GM23248 (cell line): ENCODE data around the gene MPPED1. TPM values are rescaled to one million over a fixed set of nuclear protein-coding genes. Genes with fewer than 3 reads are reported as not detected.

Source experiments
- DNase-seq: peaks from one replicate; pipeline ENCODE4 v3.0.0-alpha.2; 2015
- H2AFZ ChIP-seq: fragments of 200-600 bp; sonication (generic); 2 replicates; pipeline ENCODE4 v1.6.1; 2016; ENCODE audit warnings: antibody characterized with exemption
- H3F3A ChIP-seq: fragments of 200-600 bp; sonication (generic); 2 replicates; pipeline ENCODE4 v1.6.1; 2016; ENCODE audit warnings: mild to moderate bottlenecking, antibody characterized with exemption, mixed run types; ENCODE audit not compliant: insufficient read depth
- H3K27ac ChIP-seq: fragments of 200-600 bp; sonication (generic); 2 replicates; pipeline ENCODE4 v1.5.1; 2016; ENCODE audit warnings: mild to moderate bottlenecking
- H3K27me3 ChIP-seq: fragments of 200-600 bp; sonication (generic); replicated peaks from 2 replicates; pipeline ENCODE4 v1.6.1; 2016; ENCODE audit warnings: mild to moderate bottlenecking; ENCODE audit not compliant: insufficient read depth
- H3K36me3 ChIP-seq: fragments of 200-600 bp; sonication (generic); 2 replicates; pipeline ENCODE4 v1.6.1; 2016; ENCODE audit warnings: low read depth, mild to moderate bottlenecking
- H3K4me1 ChIP-seq: fragments of 200-600 bp; sonication (generic); 2 replicates; pipeline ENCODE4 v1.6.1; 2016; ENCODE audit warnings: mild to moderate bottlenecking; ENCODE audit not compliant: insufficient read depth
- H3K4me2 ChIP-seq: fragments of 200-600 bp; sonication (generic); one replicate; pipeline ENCODE4 v1.6.1; 2016; ENCODE audit warnings: mild to moderate bottlenecking; ENCODE audit not compliant: unreplicated experiment
- H3K4me3 ChIP-seq: fragments of 200-600 bp; sonication (generic); 2 replicates; pipeline ENCODE4 v1.5.1; 2016; ENCODE audit warnings: mild to moderate bottlenecking
- H3K79me2 ChIP-seq: fragments of 200-600 bp; sonication (generic); 2 replicates; pipeline ENCODE4 v1.6.1; 2016; ENCODE audit warnings: mild to moderate bottlenecking; ENCODE audit not compliant: insufficient read depth
- H3K9ac ChIP-seq: fragments of 200-600 bp; sonication (generic); 2 replicates; pipeline ENCODE4 v1.6.1; 2016; ENCODE audit warnings: mild to moderate bottlenecking
- H3K9me2 ChIP-seq: fragments of 200-600 bp; sonication (generic); 2 replicates; pipeline ENCODE4 v1.6.1; 2016; ENCODE audit warnings: mixed run types, mild to moderate bottlenecking, moderate library complexity; ENCODE audit not compliant: insufficient read depth
- H3K9me3 ChIP-seq: fragments of 200-600 bp; sonication (generic); one replicate; pipeline ENCODE4 v1.6.1; 2017; ENCODE audit warnings: low read depth
- H4K20me1 ChIP-seq: fragments of 200-600 bp; sonication (generic); 2 replicates; pipeline ENCODE4 v1.6.0; 2016; ENCODE audit not compliant: insufficient read depth
- EZH2 ChIP-seq: fragments of 200-600 bp; sonication (generic); IDR thresholded peaks from 2 replicates; pipeline ENCODE4 v1.6.1; 2018; ENCODE audit warnings: antibody characterized with exemption, mild to moderate bottlenecking; ENCODE audit not compliant: insufficient read depth, poor library complexity, severe bottlenecking
- EZH2phosphoT487 ChIP-seq: fragments of 200-600 bp; sonication (generic); IDR thresholded peaks from 2 replicates; pipeline ENCODE4 v1.6.1; 2018; ENCODE audit warnings: antibody characterized with exemption, moderate library complexity, mild to moderate bottlenecking, low read depth; ENCODE audit not compliant: insufficient read depth
- WGBS, 2 experiments: methylation state at CpG; one replicate each; pipeline ENCODE4 v1.1.6; 2015 to 2017; ENCODE audit warnings: low lambda C conversion rate in 2 of 2, low coverage in 1 of 2; ENCODE audit errors: missing lambda C conversion rate in 2 of 2; 5-methylcytosine and 5-hydroxymethylcytosine counted together
- in situ Hi-C: fragments of 300-500 bp; cut with MboI; formaldehyde crosslinking; loops from 2 replicates; pipeline ENCODE4 v1.15.0; 2020
- polyA plus RNA-seq: library from polyadenylated mRNA; unstranded; fragments of >200 nt; fragmentation: Nextera tagmentation; extraction: Ambion mirVana; gene quantifications from 2 replicates; pipeline ENCODE4 v1.2.1, GENCODE V29; 2016
- total RNA-seq: library from RNA; depleted of rRNA; stranded (reverse); fragments of >200 nt; shearing (Covaris generic); gene quantifications from 2 replicates; pipeline ENCODE4 v1.2.3, GENCODE V29; 2014

Gene MPPED1
- total and polyA plus RNA-seq, 2 experiments from 2014 or later: not detected

DNA sequence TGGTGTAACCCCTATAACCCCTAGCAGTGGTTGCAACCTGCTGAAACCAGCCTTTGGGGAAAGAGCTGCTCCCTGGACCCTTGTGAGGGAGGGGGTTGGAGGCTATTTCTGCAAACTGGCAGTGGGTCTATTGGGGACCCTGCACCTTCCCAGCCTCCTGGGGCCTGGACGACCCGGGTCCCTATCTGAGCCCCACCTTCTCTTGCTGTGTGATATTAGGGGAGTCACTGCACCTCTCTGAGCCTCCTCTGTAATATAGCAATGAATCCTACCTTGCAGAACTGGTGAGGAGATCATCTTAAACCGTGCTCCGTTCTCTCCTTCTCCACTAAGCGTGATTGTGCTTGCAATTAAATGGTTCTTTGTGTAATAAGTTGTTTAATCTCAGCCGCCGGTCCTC, 24.0 kb upstream of the MPPED1 start:
- 33 to 37% methylated on average over 7 of the region's 7 CpGs for WGBS, 2 experiments
- Histone ChIP-seq H3F3A (no peaks in the 10 kb centered on the region), H3K4me2 (no peak overlapping the region), H3K9ac (no peak overlapping the region), H3K27ac (no peak overlapping the region), H3K9me3 (no peaks in the 10 kb centered on the region), H4K20me1 (no peaks in the 10 kb centered on the region), H2AFZ (no peak overlapping the region), H3K36me3 (no peaks in the 10 kb centered on the region), H3K4me1 (no peaks in the 10 kb centered on the region), H3K4me3 (no peak overlapping the region), H3K9me2 (no peaks in the 10 kb centered on the region), H3K27me3 (peaks cover 39% of the 10 kb centered on the region), H3K79me2 (no peaks in the 10 kb centered on the region)
- DNase-seq: no peak
- in situ Hi-C loops: no loop called here
- no peak for TF ChIP-seq EZH2phosphoT487
- TF ChIP-seq EZH2: no peak

DNA sequence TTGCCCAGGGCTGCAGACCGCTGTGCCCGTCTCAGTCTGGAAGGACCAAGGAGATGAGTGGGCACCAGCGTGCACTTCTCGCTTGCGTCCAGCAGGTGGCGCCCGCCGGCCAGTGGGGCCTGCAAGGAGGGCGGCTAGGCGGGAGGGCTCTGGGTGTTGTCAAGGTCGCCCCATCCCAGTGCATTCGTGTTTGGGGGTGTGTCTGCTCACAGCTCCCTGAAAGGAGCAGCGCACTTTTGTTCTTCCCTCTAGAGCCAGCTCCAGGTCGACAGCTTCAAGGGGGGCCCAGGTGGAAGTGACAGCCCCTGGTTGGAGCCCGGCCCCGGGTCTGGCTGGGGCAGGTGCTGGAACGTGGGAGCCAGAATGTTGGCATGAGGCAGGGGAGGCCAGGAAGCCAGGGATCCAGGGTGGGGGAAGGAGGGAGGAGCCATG, 23.4 kb upstream of the MPPED1 start:
- TF ChIP-seq EZH2phosphoT487 (no peak), EZH2 (no peak)
- Histone ChIP-seq H3K4me3 (no peak overlapping the region), H3K79me2 (no peaks in the 10 kb centered on the region), H3K4me2 (no peak overlapping the region), H3K27ac (no peak overlapping the region), H3F3A (no peaks in the 10 kb centered on the region), H2AFZ (no peak overlapping the region), H3K9me2 (no peaks in the 10 kb centered on the region), H3K9me3 (no peaks in the 10 kb centered on the region), H3K27me3 (peaks cover 33% of the 10 kb centered on the region), H3K36me3 (no peaks in the 10 kb centered on the region), H3K9ac (no peak overlapping the region), H4K20me1 (no peaks in the 10 kb centered on the region), H3K4me1 (no peaks in the 10 kb centered on the region)
- WGBS, 2 experiments: 2 to 4% methylated on average over 16 to 17 of the region's 17 CpGs
- in situ Hi-C loops: no loop called here
- peak; percentile 69 for DNase-seq

DNA sequence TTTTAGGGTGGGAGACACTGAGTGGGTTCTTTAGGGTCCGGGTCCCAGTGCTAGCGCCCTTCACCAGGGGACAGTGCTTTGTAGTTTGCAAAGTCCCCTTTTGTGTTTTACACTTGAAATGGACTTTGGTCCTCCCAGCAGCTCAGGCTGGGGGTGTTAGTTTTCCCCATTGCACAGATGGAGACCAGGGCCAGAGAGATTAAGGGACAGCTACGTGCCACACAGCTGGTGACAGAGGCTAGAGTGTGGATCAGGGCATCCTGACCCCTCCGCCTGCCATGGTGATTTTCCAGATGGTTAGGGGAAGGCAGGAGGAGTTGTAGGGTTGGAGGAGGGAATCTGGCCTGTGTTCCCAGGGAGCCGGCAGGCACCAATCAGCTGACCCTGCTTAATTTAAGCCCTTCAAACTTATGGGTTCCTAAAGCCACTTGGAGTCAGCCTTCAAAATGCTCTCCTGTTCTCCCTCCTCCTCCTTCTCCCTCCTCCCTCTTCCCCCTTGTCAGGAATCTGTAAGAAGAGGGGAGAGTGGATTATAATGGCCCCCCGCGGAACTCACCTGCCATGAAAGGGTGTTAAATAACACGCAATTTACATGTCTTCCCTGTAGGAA, 22.5 kb upstream of the MPPED1 start:
- Histone ChIP-seq H3K4me1 (no peaks in the 10 kb centered on the region), H3K79me2 (no peaks in the 10 kb centered on the region), H3K4me3 (no peak overlapping the region), H3K36me3 (no peaks in the 10 kb centered on the region), H3K9me3 (no peaks in the 10 kb centered on the region), H2AFZ (no peak overlapping the region), H3K27ac (no peak overlapping the region), H3F3A (no peaks in the 10 kb centered on the region), H3K9me2 (no peaks in the 10 kb centered on the region), H3K9ac (no peak overlapping the region), H3K27me3 (peaks cover 24% of the 10 kb centered on the region), H3K4me2 (no peak overlapping the region), H4K20me1 (no peaks in the 10 kb centered on the region)
- in situ Hi-C loops: no loop called here
- no peak for TF ChIP-seq EZH2phosphoT487
- TF ChIP-seq EZH2: no peak
- 58 to 59% methylated on average over 8 of the region's 8 CpGs for WGBS, 2 experiments
- no peak for DNase-seq

DNA sequence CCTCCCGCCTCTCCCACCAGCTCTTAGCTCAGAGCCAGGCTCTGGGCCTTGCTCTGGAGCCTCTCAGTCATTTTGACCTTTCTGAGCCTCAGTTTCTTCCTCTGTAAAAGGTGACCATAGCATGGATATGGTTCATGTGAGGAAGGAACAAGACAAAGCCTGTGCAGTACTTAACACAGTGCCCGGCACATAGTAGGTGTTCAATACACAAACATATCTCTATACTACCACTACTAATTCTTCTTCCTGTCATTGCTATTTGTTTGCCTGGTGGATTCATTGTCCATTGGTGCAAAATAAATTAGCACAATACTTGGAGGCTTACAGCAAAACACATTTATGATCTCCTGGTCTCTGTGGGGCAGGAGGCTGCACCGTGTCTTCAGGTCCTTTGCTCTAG, 21.6 kb upstream of the MPPED1 start:
- Histone ChIP-seq H3K27ac (no peak overlapping the region), H4K20me1 (no peaks in the 10 kb centered on the region), H3K4me2 (no peak overlapping the region), H2AFZ (no peak overlapping the region), H3K9me3 (no peaks in the 10 kb centered on the region), H3K79me2 (no peaks in the 10 kb centered on the region), H3K9me2 (no peaks in the 10 kb centered on the region), H3K27me3 (peaks cover 24% of the 10 kb centered on the region), H3K36me3 (no peaks in the 10 kb centered on the region), H3K9ac (no peak overlapping the region), H3F3A (no peaks in the 10 kb centered on the region), H3K4me1 (no peaks in the 10 kb centered on the region), H3K4me3 (no peak overlapping the region)
- no peak for DNase-seq
- WGBS, 2 experiments: 59 to 65% methylated on average over 3 of the region's 3 CpGs
- in situ Hi-C loops: loop anchor here (10.0 kb wide), 1 partner anchor 405 kb away; no protein-coding TSS in a partner anchor
- TF ChIP-seq EZH2 (no peak), EZH2phosphoT487 (no peak)

DNA sequence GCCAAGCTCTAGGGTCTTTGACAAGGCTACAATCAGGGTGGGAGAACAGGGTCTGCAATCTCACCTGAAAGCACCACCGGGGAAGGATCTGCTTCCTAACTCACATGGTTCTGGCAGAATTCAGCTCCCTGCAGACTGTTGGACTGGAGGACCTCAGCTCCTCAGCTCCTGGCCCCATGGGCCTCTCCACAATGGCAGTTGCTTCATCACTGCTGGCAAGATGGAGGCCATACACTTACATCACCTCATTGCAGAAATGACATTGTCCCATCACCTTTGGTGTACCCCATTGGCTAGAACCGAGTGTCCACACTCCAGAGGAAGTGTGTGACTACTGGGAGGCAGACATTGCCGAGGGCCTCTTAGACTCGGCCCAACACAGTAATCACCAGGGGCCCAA, 20.9 kb upstream of the MPPED1 start:
- H3K9ac ChIP-seq: no peak overlapping the region
- in situ Hi-C loops: loop anchor here (10.0 kb wide), 1 partner anchor 404 kb away; no protein-coding TSS in a partner anchor

More for the DNA sequence above, 20.9 kb upstream of the MPPED1 start:
- H3K27ac ChIP-seq: no peak overlapping the region
- H3K9me3 ChIP-seq: no peaks in the 10 kb centered on the region
- no peak overlapping the region for H3K4me2 ChIP-seq
- peaks cover 24% of the 10 kb centered on the region for H3K27me3 ChIP-seq
- no peaks in the 10 kb centered on the region for H4K20me1 ChIP-seq
- no peaks in the 10 kb centered on the region for H3K36me3 ChIP-seq
- TF ChIP-seq EZH2 (no peak), EZH2phosphoT487 (no peak)
- H3F3A ChIP-seq: no peaks in the 10 kb centered on the region
- H3K79me2 ChIP-seq: no peaks in the 10 kb centered on the region
- no peaks in the 10 kb centered on the region for H3K4me1 ChIP-seq
- WGBS, 2 experiments: 49 to 61% methylated on average over 4 of the region's 4 CpGs
- no peak overlapping the region for H3K4me3 ChIP-seq
- H2AFZ ChIP-seq: no peak overlapping the region
- no peak for DNase-seq
- no peaks in the 10 kb centered on the region for H3K9me2 ChIP-seq
